CD14-positive monocyte (primary cell): ENCODE measurements around the gene SIPA1L2. TPM values are rescaled to one million over a fixed set of nuclear protein-coding genes. Genes with fewer than 3 reads are reported as not detected.

Experiments
- DNase-seq, 3 donors: peaks; one replicate each; pipeline ENCODE4 v3.0.0-alpha.2; 2011 to 2022
- H2AFZ ChIP-seq: 2 replicates; pipeline ENCODE4 v1.6.0; 2012; ENCODE audit warnings: mild to moderate bottlenecking, low read depth, low read length, inconsistent platforms; ENCODE audit not compliant: insufficient read depth, poor library complexity, severe bottlenecking
- H3K27ac ChIP-seq, 2 donors: 1 replicate in 1 of 2; 2 replicates in 1 of 2; pipeline ENCODE4 v1.5.1; 2012 to 2013; ENCODE audit warnings: low read length in 2 of 2, control low read depth in 1 of 2, inconsistent platforms in 1 of 2, low read depth in 1 of 2, mild to moderate bottlenecking in 1 of 2
- H3K27me3 ChIP-seq, 2 donors: one replicate each; pipeline versions ENCODE4 v1.6.0 to v1.6.1; 2011 to 2013; ENCODE audit warnings: low read length in 2 of 2; ENCODE audit not compliant: control insufficient read depth in 2 of 2, insufficient read depth in 2 of 2
- H3K36me3 ChIP-seq, 2 donors: replicated peaks in 1 of 2; 1 replicate in 1 of 2; 2 replicates in 1 of 2; pipeline versions ENCODE4 v1.5.1 to v1.6.1; 2012 to 2013; ENCODE audit warnings: low read length in 2 of 2, control low read depth in 1 of 2, inconsistent platforms in 1 of 2, mild to moderate bottlenecking in 1 of 2; ENCODE audit not compliant: insufficient read depth in 2 of 2, control insufficient read depth in 1 of 2
- H3K4me1 ChIP-seq, 2 donors: 1 replicate in 1 of 2; 2 replicates in 1 of 2; pipeline versions ENCODE4 v1.5.1 to v1.6.1; 2012 to 2013; ENCODE audit warnings: low read length in 2 of 2, control low read depth in 1 of 2, inconsistent platforms in 1 of 2, mild to moderate bottlenecking in 1 of 2, moderate library complexity in 1 of 2; ENCODE audit not compliant: insufficient read depth in 2 of 2, control insufficient read depth in 1 of 2
- H3K4me2 ChIP-seq: replicated peaks from 2 replicates; pipeline ENCODE3; 2012; ENCODE audit warnings: low read length, moderate library complexity, mild to moderate bottlenecking; ENCODE audit not compliant: poor library complexity, severe bottlenecking; ENCODE audit errors: extremely low read depth
- H3K4me3 ChIP-seq, 3 experiments: fragments of 200-600 bp in 1 of 3; sonication (generic) in 1 of 3; replicated peaks in 1 of 3; 1 replicate in 2 of 3; 2 replicates in 1 of 3; pipeline ENCODE4 v1.5.1; 2011 to 2013; ENCODE audit warnings: low read length in 3 of 3, mild to moderate bottlenecking in 3 of 3, control low read depth in 2 of 3, low read depth in 2 of 3, inconsistent platforms in 1 of 3, moderate library complexity in 1 of 3
- H3K79me2 ChIP-seq: 2 replicates; pipeline ENCODE4 v1.6.0; 2012; ENCODE audit warnings: mild to moderate bottlenecking, control low read depth, inconsistent platforms, low read length, moderate library complexity; ENCODE audit not compliant: insufficient read depth
- H3K9ac ChIP-seq: 2 replicates; pipeline ENCODE4 v1.6.0; 2017; ENCODE audit warnings: low read length, mild to moderate bottlenecking; ENCODE audit not compliant: insufficient read depth, poor library complexity, severe bottlenecking
- H3K9me3 ChIP-seq, 2 donors: replicated peaks in 1 of 2; 1 replicate in 1 of 2; 2 replicates in 1 of 2; pipeline versions ENCODE4 v1.5.1 to v1.6.1; 2012 to 2013; ENCODE audit warnings: low read length in 2 of 2, control low read depth in 1 of 2; ENCODE audit not compliant: control insufficient read depth in 1 of 2, insufficient read depth in 1 of 2
- H4K20me1 ChIP-seq: 2 replicates; pipeline ENCODE4 v1.6.0; 2012; ENCODE audit warnings: mild to moderate bottlenecking, low read length, control low read depth, moderate library complexity; ENCODE audit not compliant: insufficient read depth
- H3K27ac Mint-ChIP-seq, 7 donors: one replicate each; pipeline ENCODE4 v1.8.0; 2020; ENCODE audit warnings: mild to moderate bottlenecking in 7 of 7, mixed read lengths in 7 of 7, moderate library complexity in 6 of 7, inconsistent platforms in 2 of 7
- H3K27me3 Mint-ChIP-seq, 3 donors: one replicate each; pipeline ENCODE4 v1.8.0; 2021 to 2022; ENCODE audit warnings: low read depth in 3 of 3, mild to moderate bottlenecking in 3 of 3, mixed read lengths in 3 of 3, moderate library complexity in 3 of 3, inconsistent platforms in 1 of 3
- H3K36me3 Mint-ChIP-seq, 2 donors: one replicate each; pipeline ENCODE4 v1.8.0; 2020; ENCODE audit warnings: mixed read lengths in 2 of 2, inconsistent platforms in 1 of 2, mild to moderate bottlenecking in 1 of 2
- H3K4me1 Mint-ChIP-seq: one replicate; pipeline ENCODE4 v1.8.0; 2020; ENCODE audit warnings: mild to moderate bottlenecking, mixed read lengths
- H3K4me3 Mint-ChIP-seq, 2 donors: one replicate each; pipeline ENCODE4 v1.8.0; 2020; ENCODE audit warnings: mild to moderate bottlenecking in 2 of 2, mixed read lengths in 2 of 2, moderate library complexity in 1 of 2
- H3K9me3 Mint-ChIP-seq, 7 donors: one replicate each; pipeline ENCODE4 v1.8.0; 2020 to 2022; ENCODE audit warnings: mixed read lengths in 7 of 7, mild to moderate bottlenecking in 6 of 7, moderate library complexity in 6 of 7, inconsistent platforms in 2 of 7
- WGBS: methylation state at CpG from one replicate; pipeline ENCODE4 v1.1.5; 2013; ENCODE audit warnings: missing lambda C conversion rate; ENCODE audit not compliant: insufficient coverage; 5-methylcytosine and 5-hydroxymethylcytosine counted together
- intact Hi-C, 2 donors: fragments of 100-400 bp; cut with micrococcal nuclease; formaldehyde crosslinking; loops; one replicate each; pipeline versions ENCODE4 v1.15.0 to v1.15.1; 2023
- polyA minus RNA-seq: library from RNA; depleted of rRNA, polyadenylated mRNA; stranded (reverse); fragments of >200 nt; gene quantifications from 2 replicates; pipeline ENCODE4 v1.2.3, GENCODE V29; 2012
- polyA plus RNA-seq, 3 donors: library from polyadenylated mRNA; depleted of rRNA in 1 of 3; unstranded in 2 of 3; stranded (reverse) in 1 of 3; fragments of 300-500 nt in 2 of 3; fragments of >200 nt in 1 of 3; fragmentation: Illumina TruSeq in 2 of 3; gene quantifications; 1 replicate in 2 of 3; 2 replicates in 1 of 3; pipeline ENCODE4 v1.2.3, GENCODE V29; 2012 to 2021
- total RNA-seq, 12 experiments: library from RNA in 1 of 12; stranded (reverse) in 1 of 12; fragments of 120-200 nt in 1 of 12; gene quantifications; one replicate each; pipeline ENCODE4 v1.2.4 and lab custom pipeline; 2013 to 2026; ENCODE audit warnings: mixed read lengths in 6 of 12, inconsistent platforms in 1 of 12
- TF ChIP-seq, protein P1 (sequence below): fragments of 200-600 bp; IDR thresholded peaks from one replicate; pipeline ENCODE4 v1.8.0; 2022; ENCODE audit warnings: antibody characterized with exemption, mild to moderate bottlenecking

Gene SIPA1L2, protein sequence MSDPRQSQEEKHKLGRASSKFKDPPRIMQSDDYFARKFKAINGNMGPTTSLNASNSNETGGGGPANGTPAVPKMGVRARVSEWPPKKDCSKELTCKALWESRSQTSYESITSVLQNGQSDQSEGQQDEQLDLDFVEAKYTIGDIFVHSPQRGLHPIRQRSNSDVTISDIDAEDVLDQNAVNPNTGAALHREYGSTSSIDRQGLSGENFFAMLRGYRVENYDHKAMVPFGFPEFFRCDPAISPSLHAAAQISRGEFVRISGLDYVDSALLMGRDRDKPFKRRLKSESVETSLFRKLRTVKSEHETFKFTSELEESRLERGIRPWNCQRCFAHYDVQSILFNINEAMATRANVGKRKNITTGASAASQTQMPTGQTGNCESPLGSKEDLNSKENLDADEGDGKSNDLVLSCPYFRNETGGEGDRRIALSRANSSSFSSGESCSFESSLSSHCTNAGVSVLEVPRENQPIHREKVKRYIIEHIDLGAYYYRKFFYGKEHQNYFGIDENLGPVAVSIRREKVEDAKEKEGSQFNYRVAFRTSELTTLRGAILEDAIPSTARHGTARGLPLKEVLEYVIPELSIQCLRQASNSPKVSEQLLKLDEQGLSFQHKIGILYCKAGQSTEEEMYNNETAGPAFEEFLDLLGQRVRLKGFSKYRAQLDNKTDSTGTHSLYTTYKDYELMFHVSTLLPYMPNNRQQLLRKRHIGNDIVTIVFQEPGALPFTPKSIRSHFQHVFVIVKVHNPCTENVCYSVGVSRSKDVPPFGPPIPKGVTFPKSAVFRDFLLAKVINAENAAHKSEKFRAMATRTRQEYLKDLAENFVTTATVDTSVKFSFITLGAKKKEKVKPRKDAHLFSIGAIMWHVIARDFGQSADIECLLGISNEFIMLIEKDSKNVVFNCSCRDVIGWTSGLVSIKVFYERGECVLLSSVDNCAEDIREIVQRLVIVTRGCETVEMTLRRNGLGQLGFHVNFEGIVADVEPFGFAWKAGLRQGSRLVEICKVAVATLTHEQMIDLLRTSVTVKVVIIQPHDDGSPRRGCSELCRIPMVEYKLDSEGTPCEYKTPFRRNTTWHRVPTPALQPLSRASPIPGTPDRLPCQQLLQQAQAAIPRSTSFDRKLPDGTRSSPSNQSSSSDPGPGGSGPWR (N-terminal part only)
- 10.8 TPM for total RNA-seq (2013)
- polyA plus RNA-seq (1 to 10 TPM in 2 of 3 donors, under 1 TPM in 1; 0.64 to 6.8 (median 1.3) TPM), polyA minus RNA-seq (8.9 TPM in 2 replicates), total RNA-seq (lab: John Stamatoyannopoulos, UW) (31.0 to 86.0 (median 43.2) reads per million in 11 experiments)

DNA sequence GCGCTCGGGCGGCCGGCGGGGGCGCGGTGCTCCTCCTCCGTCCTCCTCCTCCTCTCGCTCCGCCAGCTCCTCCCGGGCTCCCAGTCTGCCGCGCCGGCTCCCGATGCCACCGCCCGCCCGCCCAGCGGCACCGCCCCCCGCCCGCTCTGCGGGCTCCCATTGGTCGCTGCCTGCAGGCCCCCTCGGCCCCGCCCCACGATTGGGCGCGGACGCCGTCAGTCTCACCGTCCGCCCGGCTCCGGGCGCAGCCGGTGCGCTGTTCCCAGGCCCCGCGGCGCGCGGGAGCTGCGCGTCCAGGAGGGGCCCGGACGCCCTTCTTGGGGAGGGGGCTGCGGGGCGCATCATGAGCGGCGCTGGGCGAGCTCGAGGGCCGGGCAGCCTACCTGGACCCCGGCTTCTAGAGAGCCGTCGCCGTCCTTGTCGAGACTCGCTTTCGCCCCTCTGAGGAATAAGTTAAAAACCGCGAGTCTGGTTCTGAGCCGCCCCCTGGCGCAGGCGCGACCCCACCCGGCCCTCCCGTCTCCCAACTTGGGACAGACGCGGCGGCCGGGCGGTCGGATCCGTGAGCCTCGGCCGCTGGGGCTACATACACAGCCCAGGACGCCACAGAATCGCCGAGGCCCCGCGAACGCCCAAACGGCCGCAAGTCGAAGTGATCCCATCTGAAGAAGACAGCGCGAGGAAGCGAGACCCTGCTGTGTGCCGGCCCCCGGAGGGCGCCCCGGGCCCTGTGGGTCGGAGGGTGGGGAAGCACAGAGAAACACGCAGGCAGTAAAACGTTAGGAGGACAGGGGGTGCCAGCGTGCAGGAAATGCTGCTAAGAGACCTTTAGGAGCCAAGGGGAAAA is at the start of gene SIPA1L2:
Gene SIPA1L2 (minus strand): TSS at position 87 of the 847 bp plus-strand sequence. CDS start 114,794 bp downstream, outside the sequence.
- Histone ChIP-seq H3K79me2 (peaks cover 11% of the 10 kb centered on the region), H3K27me3 (peaks cover 6 to 8% of the 10 kb centered on the region in 2 donors), H4K20me1 (no peaks in the 10 kb centered on the region), H3K4me2 (peak within 1 kb of the TSS; percentile 77), H3K9ac (peak within 1 kb of the TSS; percentile 65), H3K4me3 (peak within 1 kb of the TSS; percentile 73 to 86 (median 81)), H2AFZ (peak within 1 kb of the TSS; percentile 86), H3K9me3 (no peaks in the 10 kb centered on the region), H3K27ac (peak within 1 kb of the TSS; percentile 29 to 47), H3K4me1 (peaks cover 28 to 48% of the 10 kb centered on the region in 2 donors), H3K36me3 (no peaks in the 10 kb centered on the region)
- TF ChIP-seq, protein P1, sequence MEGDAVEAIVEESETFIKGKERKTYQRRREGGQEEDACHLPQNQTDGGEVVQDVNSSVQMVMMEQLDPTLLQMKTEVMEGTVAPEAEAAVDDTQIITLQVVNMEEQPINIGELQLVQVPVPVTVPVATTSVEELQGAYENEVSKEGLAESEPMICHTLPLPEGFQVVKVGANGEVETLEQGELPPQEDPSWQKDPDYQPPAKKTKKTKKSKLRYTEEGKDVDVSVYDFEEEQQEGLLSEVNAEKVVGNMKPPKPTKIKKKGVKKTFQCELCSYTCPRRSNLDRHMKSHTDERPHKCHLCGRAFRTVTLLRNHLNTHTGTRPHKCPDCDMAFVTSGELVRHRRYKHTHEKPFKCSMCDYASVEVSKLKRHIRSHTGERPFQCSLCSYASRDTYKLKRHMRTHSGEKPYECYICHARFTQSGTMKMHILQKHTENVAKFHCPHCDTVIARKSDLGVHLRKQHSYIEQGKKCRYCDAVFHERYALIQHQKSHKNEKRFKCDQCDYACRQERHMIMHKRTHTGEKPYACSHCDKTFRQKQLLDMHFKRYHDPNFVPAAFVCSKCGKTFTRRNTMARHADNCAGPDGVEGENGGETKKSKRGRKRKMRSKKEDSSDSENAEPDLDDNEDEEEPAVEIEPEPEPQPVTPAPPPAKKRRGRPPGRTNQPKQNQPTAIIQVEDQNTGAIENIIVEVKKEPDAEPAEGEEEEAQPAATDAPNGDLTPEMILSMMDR: peak; percentile 50
- Mint-ChIP-seq H3K27ac (peak within 1 kb of the TSS in 6 of 7 donors; percentile 74 to 89 (median 78)), H3K4me1 (peaks cover 43% of the 10 kb centered on the region), H3K9me3 (peaks cover 0 to 4% (median 0%) of the 10 kb centered on the region in 7 donors), H3K36me3 (peaks cover 0 to 2% of the 10 kb centered on the region in 2 donors), H3K4me3 (peak within 1 kb of the TSS; percentile 96 to 99), H3K27me3 (peaks cover 11 to 15% (median 12%) of the 10 kb centered on the region in 3 donors)
- peak; percentile 84 to 89 (median 87) for DNase-seq
- WGBS: under 1% methylated on average over 96 of the region's 98 CpGs
- intact Hi-C loops: loop anchor here (10.0 kb wide), 2 partner anchors 325 to 615 kb away; partner anchors contain the start of gene NTPCR (in 1 of the 2)
